Kidney capillary endothelial cell (primary cell): ENCODE measurements around the gene RFC1.
"Not testable (repeated sequence)": the region's sequence is repeated elsewhere in the genome, so short reads cannot be mapped to it uniquely, and the experiment has no call there.

Source experiments
- DNase-seq: peaks from one replicate; pipeline ENCODE4 v3.0.0-alpha.2; 2018; ENCODE audit warnings: low spot score

The RFC1 gene

GRCh38 chr4:39305912-39306677, 60.1 kb downstream of the RFC1 start:
- DNase-seq = no peak

DNA sequence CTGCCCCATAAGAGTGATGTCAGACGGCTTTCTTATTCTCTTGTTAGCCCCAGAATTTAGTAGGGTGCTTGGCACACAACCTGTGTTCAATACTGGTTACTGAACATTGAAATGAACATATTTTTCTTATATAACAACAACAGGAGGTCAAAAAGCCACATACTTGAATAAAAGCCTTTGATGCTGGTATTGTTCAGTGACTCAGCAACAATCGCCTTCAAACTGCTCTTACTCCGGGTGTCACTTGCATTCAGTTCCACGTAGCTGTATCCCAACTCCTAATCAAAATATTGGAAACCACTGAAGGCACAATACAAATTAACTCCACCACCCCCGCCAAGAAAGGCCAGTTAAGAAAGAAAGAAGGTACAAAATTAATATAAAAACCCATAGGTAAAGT, 61.5 kb downstream of the RFC1 start:
- DNase-seq = no peak

DNA sequence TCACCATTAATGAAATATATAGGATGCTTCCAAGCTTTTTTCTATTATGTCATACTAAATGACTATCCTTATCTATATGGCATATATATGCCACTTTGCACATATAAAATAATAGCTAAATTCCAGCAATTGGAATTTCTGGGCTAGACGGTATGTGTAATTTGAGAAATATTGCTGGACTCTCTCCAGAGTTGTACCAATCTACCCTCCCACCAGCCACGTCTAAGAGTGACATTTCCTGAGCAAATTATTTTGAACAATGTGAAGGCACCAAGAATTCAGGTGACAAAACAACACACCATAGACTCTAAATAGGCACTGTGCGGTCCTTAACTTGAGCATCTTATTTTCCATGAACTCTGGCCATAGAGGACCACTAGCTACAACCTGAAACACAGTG, 62.3 kb downstream of the RFC1 start:
- no peak for DNase-seq

GRCh38 chr4:39302901-39303300, 63.3 kb downstream of the RFC1 start:
- no peak for DNase-seq

GRCh38 chr4:39295784-39296183, 70.4 kb downstream of the RFC1 start:
- no peak for DNase-seq

DNA sequence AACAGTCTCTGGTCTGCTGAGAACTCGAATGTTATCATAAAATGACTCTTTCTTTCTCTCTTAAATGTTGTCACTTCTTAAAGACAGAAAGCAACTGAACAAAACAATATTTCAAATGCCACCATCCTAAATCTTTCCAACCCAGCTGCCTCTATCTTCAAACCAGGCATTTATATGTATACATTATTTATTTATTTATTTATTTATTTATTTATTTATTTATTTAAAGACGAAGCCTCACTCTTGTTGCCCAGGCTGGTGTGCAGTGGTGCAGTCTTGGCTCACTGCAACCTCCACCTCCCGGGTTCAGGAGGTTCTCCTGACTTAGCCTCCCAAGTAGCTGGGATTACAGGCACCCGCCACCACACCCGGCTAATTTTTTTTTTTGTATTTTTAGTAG, 73.7 kb downstream of the RFC1 start:
- DNase-seq = not testable (repeated sequence)

GRCh38 chr4:39291686-39292085, 74.5 kb downstream of the RFC1 start:
- DNase-seq = no peak

DNA sequence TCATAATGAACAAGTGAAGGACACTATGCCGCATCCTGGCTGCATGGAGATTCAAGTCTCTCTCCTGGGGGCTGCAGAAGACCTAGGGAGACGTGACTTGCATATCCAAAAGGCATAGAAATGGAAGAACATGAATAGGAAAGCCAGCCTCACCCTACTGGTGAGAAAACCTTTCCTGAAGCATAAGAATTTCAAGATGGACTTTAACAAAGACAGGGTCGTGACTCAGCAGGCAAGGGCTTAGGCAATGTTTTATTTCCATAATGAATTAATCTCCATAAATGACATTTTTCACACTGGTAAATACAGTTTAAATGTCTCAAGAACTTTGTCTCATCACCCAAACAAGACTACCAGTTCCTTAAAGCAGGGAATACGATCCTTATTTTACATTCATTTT, 78.9 kb downstream of the RFC1 start:
- no peak for DNase-seq

DNA sequence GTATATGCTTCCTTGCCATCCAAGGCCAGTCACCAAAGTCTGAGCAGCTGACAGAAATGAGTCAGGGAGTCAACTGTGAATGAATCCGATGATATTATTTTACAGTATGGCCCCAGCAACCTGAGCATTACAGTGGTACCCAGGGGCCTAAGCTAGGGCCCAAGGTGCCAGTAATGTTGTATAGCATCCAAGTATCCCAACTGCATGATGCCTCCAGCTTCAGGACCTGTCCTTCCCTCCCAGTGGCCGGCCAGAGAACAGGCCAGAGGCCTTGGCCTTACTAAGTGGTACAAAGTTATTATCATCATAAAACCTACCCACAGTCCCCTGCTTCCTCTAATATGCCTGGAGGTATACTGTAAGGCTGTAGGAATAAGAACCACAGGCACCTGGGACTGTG, 79.9 kb downstream of the RFC1 start:
- no peak for DNase-seq

DNA sequence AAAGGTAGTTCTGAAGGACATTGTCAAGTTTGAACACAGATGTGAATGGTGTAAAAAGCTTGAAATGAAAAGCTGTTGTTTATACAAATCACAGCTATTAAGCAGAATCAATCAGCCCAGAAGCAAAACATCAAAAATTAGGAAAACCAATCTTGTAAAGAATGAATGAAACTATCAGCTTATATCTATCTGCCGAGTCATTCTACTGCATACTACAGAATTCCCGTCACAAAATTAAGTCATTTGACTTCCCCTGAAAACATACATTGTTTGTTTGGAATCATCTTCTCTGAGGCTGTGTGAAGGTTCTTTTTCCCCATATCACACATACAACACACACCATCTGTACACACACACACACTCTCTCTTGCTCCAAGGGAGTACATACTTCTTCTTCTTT, 80.3 kb downstream of the RFC1 start:
- no peak for DNase-seq

- DNase-seq = no peak
Observed at GRCh38 chr4:39285111-39285795, 80.9 kb downstream of the RFC1 start.

DNA sequence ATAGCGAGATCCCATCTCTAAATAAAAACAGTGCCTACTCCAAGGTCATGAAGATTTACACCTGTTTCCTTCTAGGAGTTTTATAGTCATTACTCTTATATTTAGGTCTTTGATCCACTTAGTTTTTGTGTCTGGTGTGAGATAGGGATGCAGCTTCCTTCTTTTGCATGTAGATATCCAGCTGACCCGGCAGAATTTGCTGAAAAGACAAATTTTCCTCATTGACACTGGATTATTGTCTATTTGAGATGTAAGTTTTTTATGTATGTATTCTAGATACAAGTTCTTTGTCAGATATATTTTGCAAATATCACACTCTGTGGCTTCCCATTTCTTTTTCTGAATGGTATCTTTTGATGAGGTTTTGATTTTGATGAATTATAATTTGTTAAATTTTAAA, 85.4 kb downstream of the RFC1 start:
- DNase-seq = no peak

DNA sequence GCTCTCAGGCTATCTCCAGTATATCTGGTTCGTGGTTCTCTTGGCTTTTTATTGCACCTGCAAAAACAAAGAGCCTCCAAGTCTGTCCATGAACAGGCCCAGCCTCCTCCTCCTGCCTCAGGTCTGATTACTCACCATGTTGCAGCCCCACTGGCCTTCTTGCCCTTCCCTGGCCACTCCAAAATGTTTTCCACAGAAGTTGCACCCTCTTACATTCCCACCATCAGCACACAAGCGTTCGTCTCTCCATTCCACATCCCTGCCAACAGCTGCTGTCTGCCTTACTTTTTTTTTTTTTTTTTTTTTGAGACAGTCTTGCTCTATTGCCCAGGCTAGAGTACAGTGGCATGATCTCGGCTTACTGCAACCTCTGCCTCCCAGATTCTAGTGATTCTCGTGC, 86.7 kb downstream of the RFC1 start:
- no peak for DNase-seq

DNA sequence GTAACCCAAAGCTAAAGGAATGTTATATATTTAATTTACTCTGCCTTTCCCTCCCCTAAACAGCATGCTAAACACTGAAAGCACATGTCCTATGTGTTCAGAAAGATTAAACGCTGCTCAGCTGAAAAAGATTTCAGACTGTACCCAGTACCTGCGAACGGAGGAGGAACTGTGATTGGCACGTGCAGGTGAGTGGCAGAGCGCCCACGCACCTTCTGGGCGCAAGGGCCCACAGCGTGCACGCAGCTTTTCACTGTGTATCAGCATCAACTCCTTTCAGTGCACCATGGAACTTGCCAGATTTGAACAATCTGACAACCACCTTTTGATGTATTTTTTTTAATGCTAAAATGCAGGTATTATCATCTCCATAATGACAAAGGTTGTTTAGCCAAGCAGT, 87.7 kb downstream of the RFC1 start:
- DNase-seq = no peak

DNA sequence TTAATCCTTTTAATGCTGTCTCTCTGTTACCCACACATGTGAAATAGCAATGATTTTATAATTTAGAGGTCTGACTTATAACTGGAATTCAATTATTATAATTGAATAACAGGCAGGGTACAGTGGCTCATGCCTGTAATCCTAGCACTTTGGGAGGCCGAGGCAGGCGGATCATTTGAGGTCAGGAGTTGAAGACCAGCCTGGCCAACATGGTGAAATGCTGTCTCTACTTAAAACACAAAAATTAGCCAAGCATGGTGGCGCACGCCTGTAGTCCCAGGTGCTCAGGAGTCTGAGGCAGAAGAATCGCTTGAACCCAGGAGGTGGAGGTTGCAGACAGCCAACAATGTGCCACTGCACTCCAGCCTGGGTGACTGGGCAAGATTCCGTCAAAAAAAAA, 88.5 kb downstream of the RFC1 start:
- not testable (repeated sequence) for DNase-seq

- no peak for DNase-seq
Observed at GRCh38 chr4:39274503-39274902, 91.7 kb downstream of the RFC1 start.

GRCh38 chr4:39263895-39264294, 102.3 kb downstream of the RFC1 start:
- no peak for DNase-seq

DNA sequence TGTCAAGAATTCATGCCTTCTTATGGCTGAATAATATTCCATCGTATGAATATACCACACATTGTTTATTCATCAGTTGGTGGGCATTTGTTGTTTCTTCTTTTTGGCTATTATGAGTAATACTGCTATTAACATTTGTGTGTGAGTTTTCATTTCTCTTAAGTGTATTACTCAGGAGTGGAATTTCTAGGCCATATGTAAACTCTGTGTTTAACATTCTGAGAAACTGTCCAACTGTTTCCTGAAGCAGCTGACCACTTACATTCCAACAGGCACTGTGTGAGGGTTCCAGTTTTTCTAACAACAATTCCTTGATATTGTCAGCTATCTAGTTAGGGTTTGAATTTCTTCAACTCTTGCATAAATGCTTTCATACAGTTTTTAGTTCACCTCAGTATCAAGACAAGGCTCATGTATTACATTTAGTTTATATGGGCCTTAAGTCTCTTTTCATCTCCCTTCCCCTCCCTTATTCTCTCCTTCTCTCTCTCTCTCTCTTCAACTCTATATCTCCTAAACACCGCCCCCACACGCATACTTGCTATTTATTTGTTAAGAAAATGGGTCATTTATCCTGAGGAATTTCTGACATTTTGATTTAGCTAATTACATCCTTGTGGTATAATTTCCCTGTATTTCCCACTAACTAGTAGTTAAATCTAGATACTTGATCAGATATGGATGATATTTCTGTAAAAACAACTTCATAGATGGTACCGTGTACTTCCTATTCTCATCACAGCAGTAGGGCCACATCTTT, 106.4 kb downstream of the RFC1 start:
- no peak for DNase-seq

- DNase-seq = no peak
Observed at GRCh38 chr4:39256436-39256835, 109.7 kb downstream of the RFC1 start.

DNA sequence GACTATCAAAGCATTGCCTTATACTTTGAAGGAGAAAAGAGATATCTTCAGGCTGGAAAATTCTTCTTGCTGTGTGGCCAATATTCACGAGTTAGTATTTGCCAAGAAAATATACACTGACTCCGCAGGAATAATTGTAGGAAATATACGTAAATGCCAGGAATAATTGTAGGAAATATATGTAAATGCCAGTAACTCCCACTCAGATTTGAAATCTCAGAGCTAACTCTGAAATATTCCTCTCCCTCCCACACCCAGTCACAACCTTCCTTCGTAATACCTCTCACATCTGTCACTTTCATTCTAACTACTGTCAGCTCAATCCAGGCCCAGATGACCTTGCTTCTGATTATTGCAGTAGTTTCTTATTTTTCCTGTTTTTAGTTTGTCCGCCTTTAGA, 110.3 kb downstream of the RFC1 start:
- DNase-seq = peak; percentile 78

- DNase-seq = peak; percentile 94
Observed at GRCh38 chr4:39255266-39255665, 110.9 kb downstream of the RFC1 start.

GRCh38 chr4:39243462-39243861, 122.7 kb downstream of the RFC1 start:
- no peak for DNase-seq
